Activated CD4-positive, alpha-beta memory T cell treated with anti-CD3 and anti-CD28 coated beads, Interleukin-2, amount 10 ng/mL, durations not matched to agents 7 days and 5 days (primary cell): Measurements from ENCODE around the gene GBF1. TPM values are rescaled to one million over a fixed set of nuclear protein-coding genes. Genes with fewer than 3 reads are reported as not detected.
A peak's percentile ranks its signal among the peaks of the same experiment; 100 is the strongest.

Source experiments
- CTCF ChIA-PET: fragments of 350-600 bp; sonication (Branson Sonifier 250); formaldehyde crosslinking; loops from one replicate; lab custom pipeline; 2021; ENCODE audit warnings: antibody characterized with exemption, inconsistent platforms; lab: Charles Lee
- POLR2A ChIA-PET: fragments of 350-600 bp; sonication (Branson Sonifier 250); formaldehyde crosslinking; loops from one replicate; lab custom pipeline; 2021; ENCODE audit warnings: antibody characterized with exemption; lab: Charles Lee
- DNase-seq: peaks from one replicate; pipeline ENCODE4 v3.0.0-alpha.2; 2020
- H3K27ac Mint-ChIP-seq: one replicate; pipeline ENCODE4 v1.8.0; 2021; ENCODE audit warnings: mild to moderate bottlenecking, mixed read lengths
- H3K27me3 Mint-ChIP-seq: one replicate; pipeline ENCODE4 v1.8.0; 2021; ENCODE audit warnings: mixed read lengths
- H3K36me3 Mint-ChIP-seq: one replicate; pipeline ENCODE4 v1.8.0; 2021; ENCODE audit warnings: low read depth, mixed read lengths
- H3K4me1 Mint-ChIP-seq: one replicate; pipeline ENCODE4 v1.8.0; 2021; ENCODE audit warnings: mixed read lengths
- H3K4me3 Mint-ChIP-seq: one replicate; pipeline ENCODE4 v1.8.0; 2021; ENCODE audit warnings: mild to moderate bottlenecking, mixed read lengths
- H3K9me3 Mint-ChIP-seq: one replicate; pipeline ENCODE4 v1.8.0; 2021; ENCODE audit warnings: mixed read lengths
- total RNA-seq, 2 experiments: library from RNA; stranded (reverse); gene quantifications; one replicate each; pipeline ENCODE4 v1.2.3, GENCODE V29; 2021

The GBF1 gene
- total RNA-seq, 2 experiments from 2014 or later = 42.4 to 43.1 TPM

DNA sequence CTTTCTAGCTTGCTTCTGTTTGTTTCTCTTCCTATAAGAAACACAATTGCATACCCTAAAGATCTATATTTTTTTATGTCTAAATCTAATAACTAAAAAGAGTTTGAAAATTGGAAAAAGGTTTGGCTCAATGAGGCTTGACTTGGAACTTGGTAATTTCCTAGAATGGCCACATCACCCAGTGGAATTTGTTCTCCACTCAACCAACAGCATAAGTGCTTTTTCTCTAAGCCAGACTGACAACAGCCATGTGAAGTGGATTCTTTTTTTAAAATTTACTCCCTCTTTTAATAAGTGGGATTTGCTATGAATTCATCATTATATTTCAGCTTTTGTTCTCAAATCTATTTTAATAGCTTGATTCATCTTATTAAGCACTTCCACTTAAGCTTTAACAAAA is 33.8 kb downstream of the GBF1 start:
- Mint-ChIP-seq H3K36me3 (peaks cover 16% of the 10 kb centered on the region), H3K27me3 (no peaks in the 10 kb centered on the region), H3K9me3 (no peaks in the 10 kb centered on the region), H3K27ac (no peak overlapping the region), H3K4me3 (no peak overlapping the region), H3K4me1 (peaks cover 41% of the 10 kb centered on the region)
- POLR2A ChIA-PET = interaction anchor here (0.9 kb wide), 1 partner anchor 10 kb away, joined by 3 read pairs; no protein-coding TSS in a partner anchor
- CTCF ChIA-PET = interaction anchor here (1.0 to 1.9 kb wide), 2 partner anchors 16 to 48 kb away, joined by 3 to 6 read pairs; no protein-coding TSS in a partner anchor
- DNase-seq = no peak

- no peak overlapping the region for H3K4me3 Mint-ChIP-seq
- DNase-seq = no peak
- ChIA-PET CTCF (interaction anchor here (1.9 kb wide), 1 partner anchor 49 kb away, joined by 6 read pairs; no protein-coding TSS in a partner anchor), POLR2A (interaction anchor here (0.6 kb wide), 1 partner anchor 24 kb away, joined by 3 read pairs; no protein-coding TSS in a partner anchor)
- peaks cover 18% of the 10 kb centered on the region for H3K36me3 Mint-ChIP-seq
- H3K27me3 Mint-ChIP-seq = no peaks in the 10 kb centered on the region
- peak overlapping the region; percentile 19 for H3K27ac Mint-ChIP-seq
- H3K4me1 Mint-ChIP-seq = peaks cover 56% of the 10 kb centered on the region
- no peaks in the 10 kb centered on the region for H3K9me3 Mint-ChIP-seq
These were observed 35.2 kb downstream of the GBF1 start for GRCh38 chr10:102280397-102281101.

- CTCF ChIA-PET = no interaction called here
- H3K4me1 Mint-ChIP-seq = peaks cover 61% of the 10 kb centered on the region
- DNase-seq = no peak
- no peaks in the 10 kb centered on the region for H3K27me3 Mint-ChIP-seq
- H3K36me3 Mint-ChIP-seq = peaks cover 19% of the 10 kb centered on the region
- H3K27ac Mint-ChIP-seq = no peak overlapping the region
- POLR2A ChIA-PET = interaction anchor here (0.6 kb wide), 1 partner anchor 24 kb away, joined by 3 read pairs; no protein-coding TSS in a partner anchor
- H3K9me3 Mint-ChIP-seq = no peaks in the 10 kb centered on the region
- H3K4me3 Mint-ChIP-seq = no peak overlapping the region
These were observed 35.8 kb downstream of the GBF1 start for GRCh38 chr10:102281102-102281487.

DNA sequence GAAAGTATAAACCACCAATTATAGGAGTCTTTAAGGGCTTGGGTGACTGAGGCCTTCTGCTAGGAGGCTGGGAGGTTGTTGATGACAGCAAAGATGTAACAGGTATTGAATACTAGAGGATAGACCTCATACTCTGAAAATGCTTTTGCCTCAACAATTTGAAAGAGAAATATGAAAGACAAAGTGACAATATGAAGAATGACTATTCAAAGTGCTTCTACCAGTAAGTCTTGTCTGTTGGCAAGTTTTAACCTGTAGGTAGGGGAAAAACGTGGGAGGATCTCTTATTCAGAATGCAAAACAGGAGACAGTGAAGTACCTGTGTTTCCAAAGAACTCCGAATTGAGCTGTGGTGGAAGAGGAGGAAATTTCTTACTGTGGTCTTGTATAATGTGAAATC is 38.2 kb downstream of the GBF1 start:
- ChIA-PET CTCF (interaction anchor here (0.5 to 2.5 kb wide), 5 partner anchors 12 to 369 kb away, joined by 3 to 14 read pairs (median 4); no protein-coding TSS in a partner anchor), POLR2A (interaction anchor here (0.9 to 1.2 kb wide), 3 partner anchors 16 to 112 kb away, joined by 3 to 7 read pairs (median 5); partner anchors contain the start of genes GBF1 and NFKB2)
- DNase-seq = no peak
- H3K9me3 Mint-ChIP-seq = no peaks in the 10 kb centered on the region
- peaks cover 33% of the 10 kb centered on the region for H3K36me3 Mint-ChIP-seq
- H3K4me3 Mint-ChIP-seq = peak overlapping the region; percentile 25
- H3K4me1 Mint-ChIP-seq = peaks cover 77% of the 10 kb centered on the region
- H3K27me3 Mint-ChIP-seq = no peaks in the 10 kb centered on the region
- peak overlapping the region; percentile 80 for H3K27ac Mint-ChIP-seq

DNA sequence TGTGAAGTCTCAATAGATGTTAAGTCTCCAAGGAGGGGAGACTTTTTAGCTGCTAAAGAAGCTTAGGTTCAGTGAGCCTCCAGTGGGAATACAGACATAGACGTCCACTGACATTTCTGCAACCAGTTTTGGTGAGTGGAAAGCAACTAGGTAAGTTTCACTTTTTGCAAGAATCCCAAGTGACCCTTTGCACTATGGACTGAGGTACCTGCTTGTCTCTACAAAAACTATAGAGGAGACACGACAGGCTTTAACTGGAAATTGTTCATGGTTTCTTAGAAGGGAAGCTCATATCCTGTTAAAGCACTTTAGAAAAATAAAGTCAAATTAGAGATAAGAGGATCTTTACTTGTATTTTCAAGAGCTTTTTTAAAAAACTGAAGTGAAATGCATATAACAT is 38.6 kb downstream of the GBF1 start:
- no peaks in the 10 kb centered on the region for H3K27me3 Mint-ChIP-seq
- H3K4me3 Mint-ChIP-seq = peak overlapping the region; percentile 25
- ChIA-PET POLR2A (interaction anchor here (0.9 to 1.4 kb wide), 6 partner anchors 14 to 178 kb away, joined by 3 to 7 read pairs (median 4); partner anchors contain the start of genes GBF1 and NFKB2), CTCF (interaction anchor here (0.6 to 2.5 kb wide), 5 partner anchors 15 to 369 kb away, joined by 3 to 14 read pairs (median 4); partner anchors contain the start of gene GBF1)
- no peaks in the 10 kb centered on the region for H3K9me3 Mint-ChIP-seq
- H3K4me1 Mint-ChIP-seq = peaks cover 75% of the 10 kb centered on the region
- peaks cover 30% of the 10 kb centered on the region for H3K36me3 Mint-ChIP-seq
- DNase-seq = peak; percentile 16
- H3K27ac Mint-ChIP-seq = peak overlapping the region; percentile 80

GRCh38 chr10:102284531-102284930 is 39.2 kb downstream of the GBF1 start:
- Mint-ChIP-seq H3K36me3 (peaks cover 29% of the 10 kb centered on the region), H3K9me3 (no peaks in the 10 kb centered on the region), H3K27me3 (no peaks in the 10 kb centered on the region), H3K4me1 (peaks cover 77% of the 10 kb centered on the region), H3K4me3 (peak overlapping the region; percentile 25), H3K27ac (peak overlapping the region; percentile 80)
- POLR2A ChIA-PET = interaction anchor here (0.9 to 1.4 kb wide), 7 partner anchors 9 to 177 kb away, joined by 3 to 6 read pairs (median 3); partner anchors contain the start of genes GBF1 and NFKB2
- CTCF ChIA-PET = interaction anchor here (1.1 to 2.5 kb wide), 4 partner anchors 16 to 66 kb away, joined by 3 to 14 read pairs (median 4); partner anchors contain the start of gene GBF1
- DNase-seq = no peak

DNA sequence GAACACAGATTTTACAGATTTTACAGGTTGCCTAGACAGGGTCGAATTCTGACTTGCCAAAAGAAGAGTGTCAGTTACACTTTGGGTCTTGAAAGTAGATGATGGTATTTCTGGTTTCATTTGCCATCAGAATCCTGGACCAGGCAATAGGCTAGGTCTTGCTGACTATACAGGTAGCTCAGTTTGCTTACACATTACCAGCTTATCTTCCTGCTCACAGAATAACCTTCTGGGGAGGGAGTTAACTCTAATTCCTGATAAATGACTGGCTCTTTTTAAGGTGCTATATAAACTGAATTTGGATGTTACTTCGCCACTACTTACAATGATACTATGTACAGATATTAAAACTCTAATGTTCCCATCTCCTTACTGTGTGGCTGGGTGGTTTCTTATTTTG is 39.8 kb downstream of the GBF1 start:
- DNase-seq = no peak
- ChIA-PET POLR2A (interaction anchor here (1.0 to 1.4 kb wide), 5 partner anchors 9 to 177 kb away, joined by 3 to 6 read pairs (median 3); partner anchors contain the start of gene GBF1), CTCF (interaction anchor here (0.5 to 2.5 kb wide), 4 partner anchors 38 to 216 kb away, joined by 3 to 14 read pairs (median 3); partner anchors contain the start of gene GBF1)
- Mint-ChIP-seq H3K36me3 (peaks cover 26% of the 10 kb centered on the region), H3K4me1 (peaks cover 71% of the 10 kb centered on the region), H3K9me3 (no peaks in the 10 kb centered on the region), H3K27ac (peak overlapping the region; percentile 80), H3K27me3 (no peaks in the 10 kb centered on the region), H3K4me3 (no peak overlapping the region)

GRCh38 chr10:102286216-102286615 is 40.9 kb downstream of the GBF1 start:
- ChIA-PET POLR2A (no interaction called here), CTCF (interaction anchor here (0.7 to 1.1 kb wide), 2 partner anchors 121 to 1871 kb away, joined by 3 to 4 read pairs; no protein-coding TSS in a partner anchor)
- no peak overlapping the region for H3K27ac Mint-ChIP-seq
- H3K4me1 Mint-ChIP-seq = peaks cover 62% of the 10 kb centered on the region
- H3K36me3 Mint-ChIP-seq = peaks cover 17% of the 10 kb centered on the region
- H3K9me3 Mint-ChIP-seq = no peaks in the 10 kb centered on the region
- no peak overlapping the region for H3K4me3 Mint-ChIP-seq
- H3K27me3 Mint-ChIP-seq = no peaks in the 10 kb centered on the region
- DNase-seq = no peak

DNA sequence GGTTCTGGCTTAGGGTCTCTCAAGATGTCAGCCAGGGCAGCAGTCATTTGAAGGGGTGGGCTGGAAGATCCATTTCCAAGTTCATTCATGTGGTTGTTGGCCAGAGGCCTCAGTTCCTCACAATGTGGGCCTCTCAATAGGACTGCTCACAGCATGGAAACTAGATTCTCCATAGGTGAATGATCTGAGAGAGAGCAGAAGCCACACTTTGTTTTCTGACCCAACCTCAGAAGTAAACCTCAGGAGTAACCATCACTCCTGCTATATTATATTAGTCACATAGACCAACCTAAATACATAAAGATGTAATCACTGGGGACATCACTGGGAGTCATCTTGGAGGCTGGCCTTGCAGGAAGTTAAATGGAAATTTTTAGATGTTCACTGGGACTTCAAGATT is 42.2 kb downstream of the GBF1 start:
- Mint-ChIP-seq H3K9me3 (no peaks in the 10 kb centered on the region), H3K36me3 (peaks cover 17% of the 10 kb centered on the region), H3K4me1 (peaks cover 57% of the 10 kb centered on the region), H3K27me3 (no peaks in the 10 kb centered on the region), H3K27ac (no peak overlapping the region), H3K4me3 (no peak overlapping the region)
- ChIA-PET POLR2A (no interaction called here), CTCF (no interaction called here)
- no peak for DNase-seq

- Mint-ChIP-seq H3K9me3 (no peaks in the 10 kb centered on the region), H3K36me3 (peaks cover 17% of the 10 kb centered on the region), H3K4me3 (no peak overlapping the region), H3K4me1 (peaks cover 53% of the 10 kb centered on the region), H3K27ac (no peak overlapping the region), H3K27me3 (no peaks in the 10 kb centered on the region)
- CTCF ChIA-PET = interaction anchor here (0.7 kb wide), 1 partner anchor 220 kb away, joined by 6 read pairs; no protein-coding TSS in a partner anchor
- no peak for DNase-seq
- POLR2A ChIA-PET = no interaction called here
These were observed 42.7 kb downstream of the GBF1 start for GRCh38 chr10:102287991-102288390.

DNA sequence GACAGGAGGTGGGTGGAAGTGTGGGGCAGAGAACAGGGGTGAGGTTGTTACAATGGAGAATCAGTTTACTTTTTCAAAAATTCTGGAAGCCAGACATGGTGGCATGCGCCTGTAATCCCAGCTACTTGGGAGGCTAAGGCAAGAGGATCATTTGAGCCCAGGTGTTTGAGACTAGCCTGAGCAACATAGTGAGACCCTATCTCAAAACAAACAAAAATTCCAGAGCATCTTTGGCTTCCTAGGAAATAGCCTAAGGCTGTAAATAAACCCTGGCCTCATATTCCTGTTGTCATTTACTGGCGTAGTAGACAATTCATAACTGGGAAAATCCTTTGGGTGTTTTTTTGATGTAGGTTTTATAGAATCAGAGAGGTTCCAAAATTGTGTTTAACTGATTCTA is 44.0 kb downstream of the GBF1 start:
- Mint-ChIP-seq H3K9me3 (no peaks in the 10 kb centered on the region), H3K27me3 (no peaks in the 10 kb centered on the region), H3K36me3 (peaks cover 17% of the 10 kb centered on the region), H3K4me1 (peaks cover 39% of the 10 kb centered on the region), H3K4me3 (no peak overlapping the region), H3K27ac (no peak overlapping the region)
- no peak for DNase-seq
- POLR2A ChIA-PET = no interaction called here
- CTCF ChIA-PET = no interaction called here

- H3K4me3 Mint-ChIP-seq = no peak overlapping the region
- ChIA-PET CTCF (no interaction called here), POLR2A (no interaction called here)
- no peak overlapping the region for H3K27ac Mint-ChIP-seq
- DNase-seq = no peak
- no peaks in the 10 kb centered on the region for H3K27me3 Mint-ChIP-seq
- peaks cover 17% of the 10 kb centered on the region for H3K36me3 Mint-ChIP-seq
- no peaks in the 10 kb centered on the region for H3K9me3 Mint-ChIP-seq
- H3K4me1 Mint-ChIP-seq = peaks cover 34% of the 10 kb centered on the region
These were observed 44.5 kb downstream of the GBF1 start for GRCh38 chr10:102289840-102290239.
